ENCODE data around the gene NCOA5.

NCOA5 gene

DNA sequence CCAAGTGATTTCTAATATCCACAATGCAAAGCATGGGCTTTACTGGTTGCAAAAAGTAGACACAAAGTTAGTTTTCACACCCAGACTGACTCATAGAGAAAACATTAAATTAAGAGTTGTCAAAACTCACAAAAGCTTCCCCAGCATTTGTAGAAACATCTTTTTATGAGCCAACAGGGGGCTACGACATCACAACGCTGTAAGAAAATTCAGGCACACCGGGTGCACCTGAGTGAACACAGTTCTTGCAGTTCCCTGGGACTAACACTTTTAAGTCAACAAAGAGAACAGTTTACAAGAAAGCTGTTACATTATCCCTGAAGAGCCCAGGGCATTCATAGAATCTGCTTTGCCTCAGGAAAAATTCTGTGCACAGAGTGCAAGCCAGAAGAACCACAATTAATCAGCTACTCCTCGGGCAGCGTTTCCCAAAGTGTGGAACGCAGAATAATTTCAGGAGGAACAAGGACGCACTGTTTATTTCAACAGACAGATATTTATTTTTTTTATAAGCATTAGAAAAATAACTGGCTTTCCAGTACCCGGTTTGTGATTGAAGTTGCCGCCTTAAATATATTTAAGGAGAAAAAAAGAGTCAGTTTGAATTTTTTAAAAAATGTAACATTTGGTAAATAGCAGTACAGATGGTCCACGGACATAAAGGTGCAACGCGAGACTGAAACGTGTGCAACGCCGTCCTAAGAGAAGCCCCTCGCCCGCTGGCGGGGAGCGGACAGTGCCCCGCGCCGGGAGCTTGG is 1.2 kb downstream of the NCOA5 start:
- DNase-seq = no peak

DNA sequence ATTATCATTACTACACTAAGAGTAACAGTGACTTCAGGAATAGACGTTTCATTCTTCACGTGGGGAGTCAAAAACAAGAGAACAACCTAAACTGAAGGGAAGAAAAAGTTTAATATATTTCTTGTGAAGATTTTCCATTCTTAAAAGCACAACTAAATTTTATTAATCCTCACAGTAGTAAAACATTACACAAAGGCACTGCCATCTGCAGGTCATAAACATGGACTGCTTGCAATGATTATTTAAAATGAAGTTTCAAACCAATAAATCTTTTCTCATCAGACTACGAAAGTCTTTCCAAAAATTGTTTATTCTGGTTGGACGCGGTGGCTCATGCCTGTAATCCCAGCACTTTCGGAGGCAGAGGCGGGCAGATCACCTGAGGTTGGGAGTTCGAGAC is 2.6 kb downstream of the NCOA5 start:
- no peak for DNase-seq

DNA sequence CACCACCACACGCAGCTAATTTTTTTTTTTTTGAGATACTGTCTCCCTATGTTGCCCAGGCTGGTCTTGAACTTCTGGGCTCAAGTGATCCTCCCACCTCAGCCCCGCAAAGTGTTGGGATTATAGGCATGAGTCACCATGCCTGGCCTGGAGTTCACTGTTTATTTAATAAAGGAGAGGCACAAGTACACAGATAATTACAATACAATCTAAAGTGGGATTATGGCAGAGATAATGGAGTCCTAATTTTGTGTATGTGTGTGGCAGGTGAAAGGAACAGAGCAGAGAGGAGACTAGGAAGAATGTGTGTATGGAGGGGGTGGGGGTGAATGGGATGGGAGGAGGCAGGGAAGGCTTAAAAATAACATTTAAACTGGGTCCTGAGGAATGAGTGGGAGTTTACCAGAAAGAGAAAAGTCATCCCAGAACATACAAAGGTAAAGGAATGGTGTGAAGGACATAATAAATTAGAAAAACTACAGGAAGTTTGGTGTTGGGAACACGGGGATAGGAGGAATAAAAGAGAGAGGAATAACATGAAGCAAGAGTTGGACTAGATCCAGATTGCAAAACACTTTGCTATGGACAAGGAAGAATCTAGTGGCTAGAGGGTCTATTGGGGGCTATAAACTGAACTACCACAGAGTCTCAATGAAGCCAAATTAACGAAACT is 4.4 kb downstream of the NCOA5 start:
- no peak for DNase-seq

DNA sequence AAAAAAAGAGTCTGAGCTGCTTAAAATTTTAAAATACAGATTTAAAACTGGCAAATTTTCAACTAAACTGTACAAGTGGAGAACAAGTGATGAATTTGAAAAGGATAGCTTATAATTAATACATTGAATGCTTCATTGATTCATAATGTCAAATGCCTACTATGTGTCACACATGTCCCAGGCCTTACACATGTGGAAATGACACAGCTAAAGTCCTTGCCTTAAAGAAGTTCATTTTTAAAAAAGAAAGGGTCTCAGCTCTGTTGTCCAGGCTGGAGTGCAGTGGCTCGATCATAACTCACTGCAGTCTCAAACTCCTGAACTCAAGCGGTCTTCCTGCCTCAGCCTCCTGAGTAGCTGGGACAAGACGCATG is 5.0 kb downstream of the NCOA5 start:
- no peak for DNase-seq

DNA sequence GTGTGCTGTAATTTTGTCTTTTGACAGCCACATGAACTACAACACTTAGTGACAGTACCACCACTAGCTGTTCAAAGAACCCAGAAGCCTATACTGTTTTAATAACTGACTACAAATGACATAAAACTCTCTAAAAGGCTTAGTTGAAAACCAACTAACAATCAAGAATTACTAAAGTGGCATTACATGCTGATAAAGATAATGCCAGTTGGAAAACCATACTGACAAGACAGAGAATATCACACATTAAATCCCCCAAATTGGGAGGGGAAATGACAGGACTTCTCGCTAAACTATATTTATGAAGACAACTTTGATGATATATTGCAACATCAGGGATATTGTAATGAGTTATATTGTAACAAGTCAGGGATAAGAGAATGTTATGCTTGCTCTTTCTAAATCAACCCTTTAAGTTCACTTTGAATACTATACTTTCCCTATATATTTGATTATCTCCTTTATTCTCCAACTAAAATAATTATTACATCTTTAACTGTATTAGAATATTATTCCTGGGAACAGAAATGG is 6.2 kb downstream of the NCOA5 start:
- DNase-seq = no peak

DNA sequence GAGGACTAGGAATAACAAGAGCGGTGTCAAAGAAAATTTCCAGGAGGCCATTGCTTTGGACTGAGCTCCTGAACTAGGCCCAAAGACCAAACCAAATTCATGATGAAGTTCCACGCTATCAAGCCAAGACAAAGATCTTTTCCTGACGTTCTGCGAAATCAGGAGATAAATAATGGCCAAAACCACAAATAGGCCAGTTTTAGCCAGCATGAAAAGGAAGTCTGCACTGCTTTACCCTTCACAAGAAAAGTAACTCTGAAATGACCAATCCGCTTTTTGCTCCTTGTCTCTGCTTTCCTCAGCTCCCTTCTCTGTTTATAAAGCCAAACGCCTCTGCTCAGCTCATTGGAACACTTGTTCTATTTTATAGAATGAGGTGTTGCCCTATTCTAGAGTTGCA is 6.7 kb downstream of the NCOA5 start:
- no peak for DNase-seq

DNA sequence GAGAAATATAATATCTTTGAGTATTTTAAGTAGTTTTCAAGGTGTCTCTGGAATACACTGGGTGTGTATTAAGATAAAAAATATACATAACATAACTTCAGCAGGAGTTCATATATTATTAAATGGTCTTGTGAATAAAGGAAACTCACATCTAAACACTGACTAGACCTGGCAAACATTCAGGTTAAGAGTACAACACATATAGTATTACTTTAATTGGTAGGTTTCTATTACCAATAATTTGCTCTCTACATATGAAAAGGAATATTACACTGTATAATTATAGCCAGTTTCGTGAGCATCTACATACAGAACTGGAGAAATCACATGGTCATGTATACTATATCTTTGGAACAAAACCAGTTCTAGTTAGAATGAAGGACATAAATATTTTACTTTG is 8.7 kb downstream of the NCOA5 start:
- DNase-seq = no peak

DNA sequence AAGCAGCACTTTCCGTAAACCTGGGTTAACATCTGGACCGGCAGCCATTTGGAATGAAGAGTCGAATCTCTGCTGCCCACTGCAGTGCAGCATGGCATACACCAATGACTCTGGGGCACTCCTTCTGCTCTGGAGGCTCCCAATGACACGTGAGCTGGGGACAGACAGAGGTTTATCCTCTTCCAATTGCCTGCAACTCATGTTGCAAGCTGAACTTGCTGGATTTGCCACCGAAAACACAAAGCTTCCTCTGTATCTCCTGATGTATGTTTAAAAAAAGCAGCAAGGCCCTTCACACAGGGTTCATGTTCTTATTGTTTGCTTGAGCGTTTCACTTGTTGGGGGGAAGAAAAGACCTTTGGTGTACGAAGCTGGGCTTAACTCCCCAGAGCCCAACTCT is 10.8 kb downstream of the NCOA5 start:
- DNase-seq = no peak

DNA sequence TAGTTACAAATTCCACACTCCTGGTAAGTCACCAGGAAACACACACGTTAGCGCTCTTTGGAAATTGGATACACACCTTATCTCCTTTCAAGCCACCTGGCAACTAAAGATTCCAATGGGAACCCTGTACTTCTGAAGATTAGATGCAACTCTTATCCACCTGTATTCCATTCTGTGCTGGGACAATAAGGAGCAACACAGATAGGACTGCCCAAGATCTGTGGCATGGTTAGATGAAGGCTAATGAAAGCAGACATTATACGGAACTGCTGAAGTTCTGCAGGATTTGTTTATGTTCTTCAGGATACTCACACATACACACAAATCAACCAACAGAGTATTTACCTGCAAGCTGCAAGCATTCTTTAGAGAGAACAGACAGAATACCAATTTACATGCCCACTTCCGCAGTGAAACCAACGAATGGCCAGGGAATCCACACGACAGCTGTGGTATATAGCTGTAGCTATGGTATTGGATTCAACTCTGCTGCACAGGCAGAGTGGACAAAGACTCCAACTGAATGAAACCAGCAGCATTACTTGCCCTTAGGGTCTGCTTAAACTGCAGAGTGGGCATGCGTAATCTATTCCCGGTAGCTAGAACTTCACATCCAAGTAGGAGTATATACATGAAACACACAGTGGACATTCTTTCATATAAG is 12.0 kb downstream of the NCOA5 start:
- DNase-seq = no peak

DNA sequence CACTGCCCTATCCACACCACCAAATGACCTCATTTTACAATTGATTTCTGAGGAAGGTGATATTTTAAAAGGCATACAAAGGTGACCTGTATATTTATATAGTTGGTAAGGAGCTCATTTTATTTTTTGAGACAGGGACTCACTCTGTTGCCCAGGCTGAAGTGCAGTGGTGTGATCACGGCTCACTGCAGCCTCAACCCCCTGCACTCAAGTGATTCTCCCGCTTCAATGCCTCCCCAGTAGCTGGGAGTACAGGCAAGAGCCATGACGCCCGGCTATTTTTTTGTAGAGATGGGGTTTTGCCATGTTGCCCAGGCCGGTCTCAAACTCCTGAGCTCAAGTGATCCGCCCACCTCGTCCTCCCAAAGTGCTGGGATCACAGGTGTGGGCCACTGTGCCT is 13.0 kb downstream of the NCOA5 start:
- DNase-seq = no peak

DNA sequence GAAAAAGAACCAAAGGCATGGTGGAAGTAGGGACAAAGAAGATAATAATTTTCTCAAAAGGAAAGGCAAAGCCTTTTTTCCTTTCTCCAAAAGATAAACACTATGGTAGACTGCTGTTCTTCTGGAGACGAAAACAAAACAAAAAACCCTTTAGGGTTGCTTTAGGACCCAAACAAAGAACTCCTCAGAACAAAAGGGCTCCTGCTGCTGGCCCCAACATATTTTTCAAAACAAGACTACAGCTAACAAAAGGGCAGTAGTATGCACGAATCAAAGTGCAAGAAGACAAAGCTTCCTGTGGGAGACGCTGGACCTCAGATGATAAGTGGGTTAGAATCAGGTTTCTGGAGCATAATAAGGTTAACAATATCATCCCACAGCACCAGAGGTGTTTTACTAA is 15.8 kb downstream of the NCOA5 start:
- DNase-seq = no peak

DNA sequence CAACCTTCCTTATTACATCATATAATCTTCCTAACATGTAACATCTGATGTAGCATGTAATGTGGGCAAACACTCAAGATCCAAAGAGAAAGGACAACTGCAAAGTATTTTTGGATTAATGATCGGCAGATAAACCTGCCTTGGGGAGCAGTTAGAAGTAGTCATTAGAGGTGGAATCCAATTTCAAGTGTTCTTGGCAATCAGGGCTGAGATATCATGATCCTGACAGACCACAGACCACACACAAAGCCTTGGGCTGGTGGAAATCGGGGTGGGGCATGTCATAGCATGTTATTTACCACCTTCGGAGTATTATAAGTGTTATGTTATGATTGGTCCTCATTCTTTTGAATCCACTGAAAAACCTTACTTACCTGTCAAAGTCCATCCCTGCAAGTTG is 16.3 kb downstream of the NCOA5 start:
- DNase-seq = no peak

DNA sequence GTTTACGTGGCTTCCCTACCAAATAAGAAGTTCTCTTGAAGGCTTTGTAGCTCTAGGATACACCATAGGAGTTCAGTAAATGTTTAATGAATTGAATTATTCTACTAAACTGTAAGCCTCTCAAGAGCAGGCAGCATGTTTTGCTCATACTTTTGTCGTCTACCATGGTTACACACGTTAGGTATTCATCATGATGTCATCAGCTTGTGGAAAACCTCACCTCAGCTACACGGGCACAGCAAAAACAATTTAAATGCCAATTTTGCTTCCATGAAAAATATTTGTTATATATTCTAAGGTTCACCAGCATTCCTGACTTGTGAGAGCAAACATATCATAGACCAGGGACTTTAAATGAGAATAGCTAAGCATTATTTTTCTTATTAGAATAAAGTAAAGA is 16.7 kb downstream of the NCOA5 start:
- DNase-seq = no peak

DNA sequence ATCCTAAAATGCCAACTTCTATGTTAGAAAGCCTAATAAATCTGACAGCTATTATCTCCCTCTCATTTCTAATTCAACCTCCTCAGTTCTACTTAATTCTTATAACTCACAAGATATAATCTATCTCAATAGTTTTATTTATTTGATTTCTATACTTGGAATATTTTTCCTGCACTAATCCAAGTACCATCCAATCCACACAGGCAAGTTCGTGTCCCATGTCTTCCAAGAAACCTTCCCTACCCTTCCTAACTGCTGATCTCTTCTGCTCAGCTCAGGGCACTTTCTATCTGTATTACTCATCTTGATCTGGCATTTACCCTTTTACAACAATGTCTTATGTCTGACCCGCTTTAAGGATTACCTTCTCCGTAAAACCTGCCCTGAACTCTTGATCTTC is 18.2 kb downstream of the NCOA5 start:
- no peak for DNase-seq

DNA sequence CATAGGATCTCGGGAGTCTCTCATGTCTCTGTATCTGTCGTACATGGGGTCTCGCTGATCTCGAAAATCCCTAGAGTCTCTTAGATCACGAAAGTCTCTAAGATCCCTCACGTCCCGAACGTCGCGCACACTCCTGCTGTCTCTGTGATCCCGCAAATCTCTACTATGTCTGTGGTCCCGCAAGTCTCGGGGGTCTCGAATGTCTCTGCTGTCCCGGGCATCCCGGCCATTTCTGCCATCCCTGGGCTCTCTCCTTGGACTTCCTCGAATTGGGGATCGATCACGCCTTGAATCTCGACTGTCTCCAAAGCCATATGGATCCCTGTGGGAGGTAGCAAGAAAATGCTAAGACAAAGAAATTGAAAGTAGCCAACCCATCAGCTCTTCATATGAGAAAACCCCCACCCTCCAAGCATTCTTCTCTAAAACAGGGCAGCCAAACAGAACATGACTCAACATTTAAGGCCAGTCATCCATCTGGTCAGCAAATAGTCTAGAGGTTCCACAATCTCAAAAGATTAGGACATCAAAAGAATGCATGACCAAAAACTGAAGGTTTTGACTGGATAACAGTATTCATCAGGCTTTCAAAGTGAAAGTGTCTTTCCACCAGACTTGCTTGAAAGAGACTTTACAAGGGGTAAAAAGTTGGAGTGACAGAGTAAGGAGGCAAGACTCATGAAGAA is 19.4 kb downstream of the NCOA5 start:
- no peak for DNase-seq

DNA sequence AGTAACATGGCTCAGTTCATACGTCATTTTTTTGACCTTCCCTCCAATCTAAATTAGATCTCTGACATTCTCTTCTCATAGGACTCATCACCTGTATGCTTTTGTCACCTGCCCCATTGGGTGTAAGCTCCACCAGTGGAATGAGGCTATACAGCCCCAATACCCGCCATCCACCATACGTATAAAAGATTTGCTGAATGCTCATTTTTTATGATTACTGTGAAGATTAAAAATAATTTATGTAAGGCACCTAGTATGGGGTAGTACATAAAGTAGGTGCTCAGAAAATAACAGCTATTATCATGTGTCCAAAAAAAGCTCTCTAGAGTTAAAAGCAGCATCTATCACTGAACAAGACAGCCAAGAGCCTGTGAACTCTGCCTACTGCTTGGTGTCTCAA is 24.1 kb downstream of the NCOA5 start:
- DNase-seq = no peak

DNA sequence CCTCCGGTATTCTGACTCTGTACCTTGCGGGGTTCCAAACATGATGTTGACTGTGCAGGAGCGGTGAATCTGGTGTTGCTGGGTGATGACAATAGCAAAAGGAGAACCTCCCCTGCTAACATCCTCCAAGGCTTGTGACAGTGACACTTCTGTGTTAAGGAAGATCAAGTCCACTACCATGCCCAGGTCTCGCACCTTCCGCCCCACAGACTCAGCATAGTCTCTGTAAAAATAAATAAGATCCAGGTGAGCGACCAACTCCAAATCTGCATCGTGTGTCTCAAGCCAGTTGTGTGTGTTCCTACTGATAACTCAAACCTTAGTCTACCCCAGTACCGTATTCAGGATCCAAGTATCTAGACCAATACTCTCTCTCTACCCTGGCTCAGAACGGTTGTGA is 24.8 kb downstream of the NCOA5 start:
- no peak for DNase-seq

DNA sequence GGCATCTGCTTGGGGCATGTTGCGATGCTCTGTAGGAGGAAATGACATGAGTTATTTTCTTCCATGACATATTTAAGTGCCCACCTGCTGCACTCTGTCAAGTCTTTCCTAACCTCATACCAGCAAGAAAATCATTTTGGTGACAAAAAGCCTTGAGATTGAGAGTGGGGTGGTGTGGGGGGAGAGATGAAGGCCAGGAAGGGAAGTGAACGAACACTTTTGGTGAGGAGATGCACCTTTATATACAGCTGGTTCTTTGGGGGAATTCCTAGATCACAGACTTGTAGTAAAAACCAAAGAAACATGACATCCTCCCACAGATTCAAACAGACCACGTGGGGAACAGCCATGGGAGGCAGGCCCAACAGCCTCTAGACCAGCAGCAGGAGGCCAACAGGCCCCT is 26.1 kb downstream of the NCOA5 start:
- no peak for DNase-seq

DNA sequence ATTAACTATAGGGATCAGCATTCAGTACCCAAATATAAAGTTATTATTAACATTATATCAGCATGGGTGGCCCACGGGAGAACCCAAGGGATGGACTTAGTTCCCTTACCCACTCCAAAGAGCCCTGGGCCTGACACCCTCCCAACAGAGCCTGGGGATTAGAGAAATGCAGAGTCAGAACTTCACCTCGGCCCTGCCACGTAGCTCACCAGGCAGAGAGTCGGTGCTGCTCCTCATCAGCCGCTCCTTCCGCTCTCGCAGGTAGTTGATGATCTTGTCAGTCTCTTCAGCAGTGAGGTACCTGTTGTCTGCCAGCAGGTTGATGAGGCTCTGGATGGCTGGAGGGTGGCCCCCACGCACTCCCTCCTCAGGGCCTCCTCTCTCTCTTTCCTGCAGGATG is 26.6 kb downstream of the NCOA5 start:
- DNase-seq = no peak

DNA sequence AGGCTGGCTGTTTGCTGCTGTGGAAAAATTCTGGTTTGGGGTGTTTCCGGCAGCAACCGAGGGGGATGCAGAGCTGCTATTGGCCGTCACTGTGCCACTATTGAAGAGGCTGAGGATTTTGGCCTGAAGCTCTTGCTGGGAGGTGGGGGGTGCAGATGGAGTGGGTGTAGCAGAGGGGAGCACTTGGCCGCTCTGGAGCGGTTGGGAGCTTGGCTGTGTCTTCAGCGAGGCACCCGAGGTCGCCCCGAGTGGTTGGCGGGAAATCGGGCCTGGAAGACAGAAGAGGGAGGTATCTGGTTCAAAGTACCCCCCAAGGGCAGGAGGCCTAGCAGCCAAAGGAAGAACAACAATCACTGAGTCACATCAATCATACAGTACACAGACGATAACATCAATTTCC is 27.1 kb downstream of the NCOA5 start:
- no peak for DNase-seq

DNA sequence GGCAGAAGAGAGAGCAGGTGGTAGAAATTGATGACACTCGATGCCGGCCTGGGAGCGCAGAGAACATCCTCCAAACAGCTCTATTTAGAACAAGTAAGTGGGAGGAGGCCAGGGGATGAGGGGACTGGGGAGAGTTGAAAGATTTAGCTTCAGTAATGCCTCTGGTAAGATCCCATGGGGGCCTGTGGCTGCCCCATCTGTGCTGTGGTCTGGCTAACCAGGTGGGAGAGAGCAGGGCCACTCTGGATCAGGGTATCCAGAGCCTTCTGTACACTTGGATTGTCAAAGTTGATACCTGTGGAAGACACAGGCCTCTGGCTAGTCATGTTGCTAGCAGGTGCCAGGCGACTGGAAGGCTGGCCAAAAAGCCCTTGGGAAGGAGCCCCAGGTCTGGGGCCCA is 27.6 kb downstream of the NCOA5 start:
- DNase-seq = no peak

DNA sequence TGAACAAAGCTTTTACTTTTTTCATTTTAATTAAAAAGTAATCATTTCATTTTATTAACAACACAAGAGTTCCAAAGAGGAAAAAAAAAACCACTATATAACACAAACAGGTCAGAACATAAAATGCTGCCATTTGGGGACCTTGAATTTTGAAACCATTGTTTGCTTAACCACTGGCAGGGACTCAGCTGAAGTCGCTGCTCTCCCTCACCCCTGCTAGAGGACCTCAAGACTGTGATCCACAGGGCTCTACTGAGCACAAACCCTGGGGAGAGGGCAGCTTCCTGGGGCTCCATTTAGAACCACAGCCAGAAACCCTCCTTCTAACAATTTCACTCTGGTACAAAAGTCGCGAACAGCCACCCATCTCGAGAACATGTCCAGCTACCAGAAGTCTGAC is 28.8 kb downstream of the NCOA5 start:
- DNase-seq = no peak

DNA sequence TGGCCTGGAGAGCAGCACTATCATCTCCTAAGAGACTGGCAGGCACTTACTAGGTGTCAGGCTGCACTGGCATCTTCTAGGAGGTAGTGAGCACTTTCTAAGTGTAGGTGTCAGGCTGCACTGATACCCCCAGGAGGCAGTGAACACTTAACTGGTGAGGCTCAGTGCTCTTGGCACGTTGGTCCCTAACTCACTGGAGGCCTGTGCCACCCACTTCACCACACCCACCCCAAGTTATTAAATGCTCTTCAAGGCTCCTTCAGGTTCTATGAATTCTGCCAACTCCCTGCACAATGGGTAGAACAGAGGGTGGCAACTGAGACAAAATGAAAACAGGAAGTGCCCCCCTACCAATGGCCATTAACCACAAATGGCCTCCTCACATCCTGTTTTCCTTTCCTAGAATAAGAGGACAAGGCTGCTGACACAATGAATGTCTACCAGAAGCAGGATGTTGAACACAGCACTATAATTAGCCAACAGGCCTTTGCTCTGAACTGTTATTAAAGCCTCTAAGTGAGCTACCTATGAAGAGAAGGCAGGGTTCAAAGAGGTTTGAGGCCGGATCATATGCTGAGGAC is 29.4 kb downstream of the NCOA5 start:
- DNase-seq = no peak
